Activated CD8-positive, alpha-beta memory T cell treated with anti-CD3 and anti-CD28 coated beads for 24 hours (primary cell): ENCODE measurements around the gene DOC2B.
"Not testable (repeated sequence)": the region's sequence is repeated elsewhere in the genome, so short reads cannot be mapped to it uniquely, and the experiment has no call there.

Experiments
- DNase-seq: peaks from one replicate; pipeline ENCODE4 v3.0.0-alpha.2; 2020

The DOC2B gene

DNA sequence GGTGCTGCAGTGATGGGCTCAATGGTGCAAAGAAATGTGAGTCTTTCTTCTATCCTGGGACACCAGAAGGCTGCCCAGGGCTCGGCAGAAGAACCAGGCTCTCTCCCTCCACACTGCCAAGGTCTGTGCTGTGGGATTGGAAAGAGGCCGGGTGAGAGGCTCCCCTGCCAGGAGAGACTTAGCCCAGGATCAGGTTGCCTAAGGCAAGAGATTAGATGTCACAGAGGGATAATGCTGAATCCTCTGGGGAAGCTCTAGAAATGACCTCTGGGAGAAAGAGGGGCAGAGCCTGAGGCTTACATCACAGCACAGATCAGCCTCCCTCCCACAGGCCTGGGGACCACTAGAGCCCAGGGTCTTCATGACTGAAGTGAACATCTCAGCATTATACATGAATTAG, 5.7 kb upstream of the DOC2B start:
- DNase-seq = no peak

- DNase-seq = no peak
Observed at GRCh38 chr17:185445-186138, 4.1 kb upstream of the DOC2B start.

DNA sequence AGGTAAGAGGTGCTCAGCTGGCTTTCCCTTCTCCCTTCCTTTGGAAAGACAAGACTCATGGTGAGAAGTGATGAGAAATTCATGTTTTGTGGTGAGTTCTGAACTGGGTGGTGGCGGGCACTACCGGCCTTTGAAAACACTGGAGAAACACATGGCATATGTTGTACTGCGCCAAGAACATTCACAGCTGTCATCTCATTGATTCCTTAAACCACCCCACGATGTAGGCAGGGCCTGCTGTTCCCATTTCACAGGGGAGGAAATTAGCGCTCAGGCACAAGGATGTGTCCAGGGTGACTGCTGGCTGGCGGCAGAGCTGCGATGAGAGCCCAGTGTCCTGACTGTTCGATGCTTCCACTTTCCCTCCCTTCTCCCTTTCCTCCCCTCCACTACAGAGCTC, 1.6 kb upstream of the DOC2B start:
- DNase-seq = no peak

- DNase-seq = no peak
Observed at GRCh38 chr17:182050-182751, 751 bp upstream of the DOC2B start.

GRCh38 chr17:180381-181244, 837 bp downstream of the DOC2B start:
- no peak for DNase-seq

GRCh38 chr17:179781-180380, 1.6 kb downstream of the DOC2B start:
- no peak for DNase-seq

- DNase-seq = no peak
Observed at GRCh38 chr17:179066-179432, 2.4 kb downstream of the DOC2B start.

GRCh38 chr17:178292-179065, 3.0 kb downstream of the DOC2B start:
- no peak for DNase-seq

- DNase-seq = no peak
Observed at GRCh38 chr17:177762-178161, 3.7 kb downstream of the DOC2B start.

- no peak for DNase-seq
Observed at GRCh38 chr17:177155-177554, 4.3 kb downstream of the DOC2B start.

DNA sequence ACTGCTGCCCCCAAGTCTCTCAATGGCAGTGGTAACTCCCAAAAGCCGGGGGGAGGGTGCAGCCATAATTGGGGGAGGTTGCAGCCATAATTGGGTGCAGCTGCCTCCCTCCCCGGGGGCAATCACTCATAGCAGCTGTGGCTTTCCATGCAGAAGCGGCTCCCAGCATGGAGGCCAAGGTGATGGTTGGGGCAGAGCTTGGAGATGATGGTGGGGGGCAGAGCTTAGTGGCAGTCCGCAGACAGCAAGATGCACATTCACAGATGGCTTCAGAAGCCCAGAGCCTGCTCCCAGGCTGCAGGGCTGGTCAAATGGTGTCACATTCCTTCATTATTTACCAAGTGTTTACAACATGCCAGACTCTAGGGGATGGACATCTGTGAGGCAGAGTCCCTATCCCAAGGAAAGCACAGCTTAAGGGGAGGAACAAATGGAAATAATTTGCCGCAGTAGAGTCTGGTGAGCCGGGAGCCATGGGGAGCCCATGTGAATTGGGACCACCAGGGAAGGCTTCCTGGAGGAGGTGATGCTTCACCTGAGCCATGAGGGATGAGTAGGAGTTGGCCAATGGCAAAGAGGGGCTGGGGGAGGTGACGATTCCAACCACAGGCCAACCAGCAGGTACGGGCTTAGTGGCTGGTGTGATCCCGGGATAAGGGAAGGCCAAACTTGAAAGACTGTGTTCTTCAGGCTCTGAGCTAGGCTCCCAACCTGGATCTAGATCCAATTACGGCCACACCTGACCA, 8.1 kb downstream of the DOC2B start:
- no peak for DNase-seq

DNA sequence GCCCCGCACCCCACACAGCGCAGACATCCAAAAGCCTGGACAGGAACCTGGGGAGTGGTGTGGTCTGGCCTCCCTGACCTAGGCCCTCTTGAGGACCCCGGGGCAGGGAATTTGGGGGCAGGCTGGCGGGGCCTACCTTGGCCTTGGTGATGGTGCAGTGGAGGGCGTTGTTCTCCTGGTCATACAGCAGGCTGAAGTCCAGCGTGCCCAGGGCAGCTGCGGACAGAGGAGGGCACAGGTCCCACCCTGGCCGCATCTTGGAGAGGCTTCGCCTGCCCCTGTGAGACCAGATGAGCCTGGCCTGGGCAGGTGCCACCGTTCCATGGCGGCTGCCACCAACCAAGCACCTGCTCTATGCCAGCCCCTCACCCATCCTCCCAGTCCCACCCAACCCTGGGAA, 9.0 kb downstream of the DOC2B start:
- no peak for DNase-seq

DNA sequence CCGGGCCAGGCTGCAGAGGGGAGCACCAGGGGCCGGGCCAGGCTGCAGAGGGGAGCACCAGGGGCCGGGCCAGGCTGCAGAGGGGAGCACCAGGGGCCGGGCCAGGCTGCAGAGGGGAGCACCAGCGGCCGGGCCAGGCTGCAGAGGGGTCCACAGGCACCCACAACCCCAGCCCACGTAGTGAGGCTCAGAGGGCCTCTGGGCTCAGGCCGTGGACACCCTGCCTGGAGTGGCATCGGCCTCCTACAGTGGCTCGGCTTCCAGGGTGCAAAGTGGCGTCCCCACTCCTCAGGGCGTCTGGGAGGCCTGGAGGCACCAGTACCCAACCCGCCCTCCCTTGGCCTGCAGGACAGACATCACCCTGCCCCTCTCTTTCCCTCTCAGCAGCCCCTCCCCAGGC, 9.6 kb downstream of the DOC2B start:
- no peak for DNase-seq

- DNase-seq = no peak
Observed at GRCh38 chr17:170130-170670, 11.2 kb downstream of the DOC2B start.

GRCh38 chr17:168614-169013, 12.8 kb downstream of the DOC2B start:
- DNase-seq = not testable (repeated sequence)

- no peak for DNase-seq
Observed at GRCh38 chr17:165939-166338, 15.5 kb downstream of the DOC2B start.

DNA sequence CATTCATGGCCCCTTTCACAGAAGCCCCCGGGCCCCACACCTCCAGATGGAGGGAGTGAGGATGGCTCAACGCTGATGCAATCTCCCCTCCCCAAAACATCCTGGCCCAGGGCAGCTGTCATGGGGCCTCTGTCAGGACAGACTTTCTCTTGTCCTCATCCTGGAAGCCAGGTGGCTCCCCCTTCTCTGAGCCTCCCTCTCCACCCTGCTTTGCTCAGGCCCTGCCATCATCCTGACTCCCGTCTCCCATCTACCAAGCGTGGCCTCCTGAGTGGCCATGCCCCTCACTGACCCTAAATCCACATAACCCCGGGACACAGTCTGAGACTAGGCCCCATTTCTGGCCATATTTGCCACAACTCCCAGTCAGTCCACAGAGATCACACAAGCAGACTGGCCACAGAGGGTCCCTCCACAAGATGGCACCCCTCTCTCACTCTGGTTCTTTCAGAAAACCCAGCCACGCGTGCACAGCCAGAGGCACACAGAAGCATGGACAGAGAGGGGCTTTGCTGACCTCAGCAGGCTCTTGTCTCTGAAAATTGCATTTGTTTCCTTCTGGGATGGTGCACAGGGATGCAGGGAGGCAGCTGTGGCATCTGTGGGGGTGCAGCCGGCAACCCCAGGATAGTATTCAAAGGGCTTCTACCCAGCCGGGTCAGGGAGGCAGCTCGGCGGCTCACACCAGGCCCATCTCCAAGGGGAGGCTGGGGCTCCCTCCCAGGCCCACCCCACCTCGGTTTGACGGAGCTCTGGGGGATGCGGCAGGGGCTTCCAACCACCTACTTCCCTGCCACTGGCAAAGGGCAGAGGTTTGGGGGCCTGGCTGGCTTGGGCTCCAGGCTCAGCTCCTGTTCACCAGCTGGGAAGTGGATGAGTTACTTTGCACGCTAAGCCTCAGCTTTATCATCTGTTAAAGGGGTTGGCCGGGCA, 16.9 kb downstream of the DOC2B start:
- DNase-seq = no peak

- no peak for DNase-seq
Observed at GRCh38 chr17:163514-164098, 17.8 kb downstream of the DOC2B start.

DNA sequence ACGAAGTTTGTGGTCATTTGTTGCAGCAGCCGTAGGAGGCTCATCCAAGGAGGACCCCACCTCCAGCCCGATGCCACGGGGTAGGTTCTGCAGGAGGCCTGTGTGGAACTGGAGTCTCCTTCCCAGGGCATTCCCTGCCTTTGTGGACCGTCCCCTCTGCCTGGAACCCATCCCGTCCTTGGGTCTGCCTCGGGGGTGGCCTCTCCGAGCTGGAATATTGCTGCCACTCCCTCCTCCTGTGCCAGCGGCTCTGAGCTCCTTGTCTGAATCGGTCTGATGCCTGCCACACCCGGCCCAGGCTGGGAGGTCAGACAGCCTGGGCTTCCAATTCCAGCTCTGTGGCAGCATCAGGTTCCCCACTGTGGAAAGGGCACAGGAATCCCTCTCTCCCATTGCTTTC, 18.8 kb downstream of the DOC2B start:
- no peak for DNase-seq

- DNase-seq = no peak
Observed at GRCh38 chr17:161481-161880, 20.0 kb downstream of the DOC2B start.
